ENCODE measurements around the gene SLC12A9. TPM values are rescaled to one million over a fixed set of nuclear protein-coding genes. Genes with fewer than 3 reads are reported as not detected.

SLC12A9 gene
- polyA plus RNA-seq, 5 donors = 25.7 to 48.3 (median 39.2) TPM

GRCh38 chr7:100860702-100861615, 8.4 kb downstream of the SLC12A9 start:
- DNase-seq = no peak

DNA sequence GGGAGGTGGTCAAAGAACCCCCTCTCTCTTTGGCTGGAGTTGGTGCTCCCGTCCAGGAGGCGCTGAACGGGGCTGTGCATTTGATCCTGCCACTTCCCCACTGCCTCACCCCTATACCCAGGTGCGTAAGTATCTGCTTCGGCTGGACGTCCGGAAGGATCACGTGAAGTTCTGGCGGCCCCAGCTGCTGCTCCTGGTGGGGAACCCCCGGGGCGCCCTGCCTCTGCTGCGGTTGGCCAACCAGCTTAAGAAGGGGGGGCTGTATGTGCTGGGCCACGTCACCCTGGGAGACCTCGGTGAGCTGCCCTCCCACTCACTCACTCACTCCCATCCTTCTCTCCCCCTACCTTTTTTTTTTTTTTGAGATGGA, 9.1 kb downstream of the SLC12A9 start:
- no peak for DNase-seq

- no peak for DNase-seq
Observed at GRCh38 chr7:100863406-100863950, 11.0 kb downstream of the SLC12A9 start.

DNA sequence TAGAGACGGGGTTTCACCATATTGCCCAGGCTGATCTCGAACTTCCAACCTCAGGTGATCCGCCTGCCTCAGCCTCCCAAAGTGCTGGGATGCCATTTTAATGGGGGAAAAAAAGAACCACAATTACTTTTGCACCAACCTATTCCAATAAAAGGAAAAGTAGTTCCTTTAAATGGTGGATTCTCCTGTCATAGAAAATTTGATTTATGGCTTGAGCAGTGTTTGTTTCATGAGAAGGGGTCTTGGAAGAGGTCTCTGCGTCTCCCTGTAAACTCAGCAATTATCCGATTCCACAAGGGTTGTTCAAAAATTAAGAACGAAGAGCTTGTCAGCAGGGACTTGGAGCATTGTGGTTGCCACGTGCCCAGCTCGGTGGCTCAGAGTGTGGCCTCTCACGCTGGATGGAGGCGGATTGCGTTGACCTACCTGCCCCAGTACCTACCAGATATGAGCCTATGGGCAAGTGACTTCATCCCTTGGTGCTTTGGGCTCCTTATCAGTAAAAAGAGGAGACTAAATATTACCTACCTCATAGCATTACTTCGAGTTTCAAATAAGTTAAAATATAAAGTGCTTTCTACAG, 11.8 kb downstream of the SLC12A9 start:
- DNase-seq = no peak

- DNase-seq = no peak
Observed at GRCh38 chr7:100865372-100865911, 12.9 kb downstream of the SLC12A9 start.

DNA sequence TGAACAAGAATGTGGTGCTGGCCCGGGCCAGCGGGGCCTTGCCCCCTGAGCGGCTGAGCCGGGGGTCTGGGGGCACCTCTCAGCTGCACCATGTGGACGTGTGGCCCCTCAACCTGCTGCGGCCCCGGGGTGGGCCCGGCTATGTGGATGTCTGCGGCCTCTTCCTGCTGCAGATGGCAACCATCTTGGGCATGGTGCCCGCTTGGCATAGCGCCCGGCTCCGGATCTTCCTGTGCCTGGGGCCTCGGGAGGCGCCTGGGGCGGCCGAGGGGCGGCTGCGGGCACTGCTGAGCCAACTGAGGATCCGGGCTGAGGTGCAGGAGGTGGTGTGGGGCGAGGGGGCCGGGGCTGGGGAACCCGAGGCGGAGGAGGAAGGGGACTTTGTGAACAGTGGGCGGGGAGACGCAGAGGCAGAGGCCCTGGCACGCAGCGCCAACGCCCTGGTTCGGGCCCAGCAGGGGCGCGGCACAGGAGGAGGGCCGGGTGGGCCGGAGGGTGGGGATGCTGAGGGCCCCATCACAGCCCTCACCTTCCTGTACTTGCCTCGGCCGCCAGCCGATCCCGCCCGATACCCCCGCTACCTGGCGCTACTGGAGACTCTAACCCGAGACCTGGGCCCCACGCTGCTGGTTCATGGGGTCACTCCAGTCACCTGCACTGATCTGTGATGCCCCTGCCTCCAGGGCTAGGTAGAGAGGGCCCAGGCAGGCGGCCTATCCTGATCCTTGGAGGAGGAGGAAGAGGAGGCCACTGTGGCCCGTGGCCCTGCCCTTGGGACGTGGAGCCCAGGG, 13.6 kb downstream of the SLC12A9 start:
- no peak for DNase-seq

DNA sequence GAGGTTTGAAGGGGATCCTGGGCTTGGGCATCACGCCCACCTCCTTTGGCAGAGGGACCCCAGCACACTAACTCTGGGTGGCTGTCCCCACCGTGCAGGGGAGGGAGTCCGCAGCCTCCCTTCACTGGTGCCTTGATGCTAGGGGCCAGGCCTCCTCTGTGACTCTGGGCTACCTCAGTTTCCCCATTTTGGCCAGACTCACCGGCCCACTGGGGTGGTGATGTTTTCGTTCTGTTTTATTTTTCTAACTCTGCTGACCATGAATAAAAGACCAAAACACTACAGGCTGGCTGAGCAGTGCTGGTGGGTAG, 14.2 kb downstream of the SLC12A9 start:
- no peak for DNase-seq

- DNase-seq = peak; percentile 95
Observed at GRCh38 chr7:100867040-100867775, 14.7 kb downstream of the SLC12A9 start, which contains the start of gene TRIP6. TRIP6 (plus strand) TSS chr7:100867387; CDS start chr7:100867498, 111 bp downstream.

- no peak for DNase-seq
Observed at GRCh38 chr7:100867776-100868485, 15.4 kb downstream of the SLC12A9 start.

DNA sequence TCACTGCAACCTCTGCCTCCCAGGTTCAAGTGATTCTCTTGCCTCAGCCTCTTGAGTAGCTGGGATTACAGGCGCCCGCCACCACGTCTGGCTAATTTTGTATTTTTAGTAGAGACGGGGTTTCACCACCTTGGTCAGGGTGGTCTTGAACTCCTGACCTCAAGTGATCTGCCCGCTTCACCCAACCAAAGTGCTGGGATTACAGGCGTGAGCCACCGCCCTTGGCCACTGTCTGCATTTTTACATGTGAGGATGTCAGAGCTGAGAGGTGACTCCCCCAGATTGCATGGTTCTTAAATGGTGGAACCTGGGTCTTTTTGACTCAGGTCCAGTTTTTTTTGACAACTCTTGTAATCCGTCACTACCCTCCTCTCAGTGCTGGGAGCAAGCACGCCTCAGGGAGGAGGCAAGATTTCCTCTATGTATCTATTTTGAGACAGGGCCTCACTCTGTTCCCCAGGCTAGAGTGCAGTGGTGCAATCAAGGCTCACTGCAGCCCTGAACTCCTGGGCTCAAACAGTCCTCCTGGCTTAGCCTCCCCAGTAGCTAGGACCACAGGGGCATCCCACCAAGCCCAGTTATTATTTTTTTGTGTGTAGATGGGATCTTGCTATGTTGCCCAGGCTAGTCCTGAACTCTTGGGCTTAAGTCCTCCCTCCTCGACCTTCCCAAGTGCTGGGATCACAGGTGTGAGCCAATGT, 21.2 kb downstream of the SLC12A9 start:
- no peak for DNase-seq

DNA sequence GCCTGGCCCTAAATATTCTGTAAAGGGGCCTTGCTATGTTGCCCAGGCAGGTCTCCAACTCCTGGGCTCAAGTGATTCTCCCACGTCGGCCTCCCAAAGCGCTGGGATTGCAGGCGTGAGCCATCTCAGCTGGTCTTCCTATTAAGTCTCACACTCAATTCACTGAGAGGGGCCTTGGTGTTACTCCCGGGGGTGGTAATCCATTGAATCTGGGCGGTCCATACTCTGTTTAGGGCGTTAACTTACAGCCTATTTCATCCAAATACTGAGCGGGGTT, 21.7 kb downstream of the SLC12A9 start:
- no peak for DNase-seq

DNA sequence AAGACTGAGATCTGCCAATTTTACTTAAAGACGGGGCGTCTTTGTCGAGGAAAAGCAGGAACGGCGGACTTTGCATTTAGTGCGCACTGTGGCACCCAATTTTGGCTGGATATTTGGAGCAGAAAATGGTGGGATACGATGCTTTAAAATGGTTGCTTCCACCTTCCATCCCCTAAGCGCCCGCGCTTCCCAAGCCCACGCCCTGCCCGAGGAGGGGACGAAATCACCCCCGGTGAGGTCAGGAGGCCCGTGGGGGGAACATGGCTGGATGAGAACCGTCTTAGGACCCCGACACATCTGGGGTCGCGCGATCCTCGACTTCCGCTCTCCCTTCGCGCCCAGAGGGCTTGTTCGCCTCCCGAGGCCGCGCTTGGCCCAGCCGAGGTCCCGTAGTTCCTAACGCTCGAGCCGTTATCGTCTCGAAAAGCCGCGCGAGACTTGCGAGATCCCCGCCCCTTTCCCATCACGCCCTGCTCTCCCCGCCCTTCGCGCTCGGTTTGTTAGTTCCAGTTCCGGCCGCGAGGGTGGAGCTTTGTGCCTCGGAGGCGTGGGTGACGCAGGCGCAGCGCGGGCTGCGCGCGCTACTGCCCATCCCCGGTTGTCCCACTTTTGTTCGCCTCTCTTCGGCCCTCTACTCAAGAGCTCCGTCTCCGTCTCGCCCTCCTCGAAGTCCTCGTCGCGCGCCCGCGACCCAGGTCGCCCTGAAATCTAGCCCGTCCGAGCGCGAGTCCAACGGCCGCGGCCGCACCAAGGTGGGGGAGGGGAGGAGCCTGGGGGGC, 22.3 kb downstream of the SLC12A9 start, which contains the start of gene SRRT:
TSS of gene SRRT (plus strand) at position 527 of the 779 bp plus-strand sequence. CDS start 488 bp downstream, outside the sequence.
- DNase-seq = peak; percentile 97 to 98

DNA sequence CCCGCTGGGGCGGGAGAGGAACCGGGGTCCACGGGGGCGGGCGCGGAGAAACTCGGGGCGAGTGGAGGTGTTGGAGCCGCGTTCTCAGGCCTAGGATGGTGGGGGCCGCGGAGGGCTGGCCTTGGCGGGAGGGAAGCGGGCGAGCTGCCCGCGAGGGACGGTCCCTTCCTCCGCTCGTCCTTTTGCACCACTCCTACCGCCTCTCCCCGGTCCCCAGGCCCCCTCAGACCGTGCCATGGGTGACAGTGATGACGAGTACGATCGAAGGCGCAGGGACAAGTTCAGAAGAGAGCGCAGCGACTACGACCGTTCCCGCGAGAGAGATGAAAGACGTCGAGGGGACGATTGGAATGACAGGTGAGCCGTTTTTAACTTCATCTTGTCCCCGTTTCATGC, 22.8 kb downstream of the SLC12A9 start:
- DNase-seq = no peak

DNA sequence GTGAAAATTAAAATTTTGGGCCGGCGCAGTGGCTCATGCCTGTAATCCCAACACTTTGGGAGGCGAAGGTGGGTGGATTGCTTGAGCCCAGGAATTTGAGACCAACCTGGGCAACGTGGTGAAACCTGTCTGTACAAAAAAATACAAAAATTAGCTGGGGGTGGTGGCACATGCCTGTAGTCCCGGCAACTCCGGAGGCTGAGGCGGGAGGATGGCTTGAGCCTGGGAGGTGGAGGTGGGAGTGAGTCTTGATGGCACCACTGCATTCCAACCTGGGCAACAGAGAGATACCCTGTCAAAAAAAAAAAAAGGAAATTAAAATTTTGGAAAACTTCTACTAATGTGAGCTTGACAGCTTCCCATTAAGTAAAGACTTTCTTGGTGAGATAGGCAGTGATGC, 25.5 kb downstream of the SLC12A9 start:
- DNase-seq = no peak

DNA sequence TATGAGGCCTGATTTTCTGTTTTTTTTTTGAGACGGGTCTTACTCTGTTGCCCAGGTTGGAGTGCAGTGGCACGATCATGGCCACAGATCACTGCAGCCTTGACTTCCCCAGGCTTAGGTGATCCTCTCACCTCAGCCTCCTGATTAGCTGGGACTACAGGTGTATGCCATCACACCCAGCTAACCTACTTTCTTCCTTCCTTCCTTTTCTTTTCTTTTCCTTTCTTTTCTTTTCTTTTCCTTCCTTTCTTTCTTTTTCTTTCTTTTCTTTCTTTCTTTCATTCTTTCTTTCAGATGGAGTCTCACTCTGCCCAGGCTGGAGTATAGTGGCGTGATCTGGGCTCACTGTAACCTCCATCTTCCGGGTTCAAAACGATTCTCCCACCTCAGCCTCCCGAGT, 26.2 kb downstream of the SLC12A9 start:
- no peak for DNase-seq

DNA sequence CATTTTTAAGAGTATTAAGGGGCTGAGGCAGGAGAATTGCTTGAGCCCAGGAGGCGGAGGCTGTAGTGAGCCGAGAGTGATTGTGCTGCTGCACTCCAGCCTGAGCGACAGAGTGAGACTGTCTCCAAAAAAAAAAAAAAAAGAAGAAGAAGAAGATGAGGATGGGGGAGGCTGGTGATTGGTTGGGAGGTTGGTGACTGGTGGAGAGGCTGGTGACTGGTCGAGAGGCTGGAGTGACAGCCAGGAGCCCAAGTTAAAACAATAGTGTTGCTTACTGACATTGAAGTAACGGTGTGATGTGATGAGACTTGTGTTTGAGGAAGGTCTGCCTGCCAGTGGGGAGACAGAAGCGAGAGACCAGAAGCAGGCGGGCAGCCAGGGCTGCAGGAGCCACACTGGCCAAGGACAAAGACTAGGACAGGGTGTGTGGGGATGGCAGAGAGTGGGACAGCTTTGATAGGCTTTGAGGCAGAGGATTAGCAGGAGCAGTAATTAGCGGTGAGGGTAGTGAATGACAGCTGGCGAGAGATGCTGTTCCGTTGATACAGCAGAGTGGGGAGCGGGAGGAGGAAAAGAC, 27.3 kb downstream of the SLC12A9 start:
- no peak for DNase-seq

DNA sequence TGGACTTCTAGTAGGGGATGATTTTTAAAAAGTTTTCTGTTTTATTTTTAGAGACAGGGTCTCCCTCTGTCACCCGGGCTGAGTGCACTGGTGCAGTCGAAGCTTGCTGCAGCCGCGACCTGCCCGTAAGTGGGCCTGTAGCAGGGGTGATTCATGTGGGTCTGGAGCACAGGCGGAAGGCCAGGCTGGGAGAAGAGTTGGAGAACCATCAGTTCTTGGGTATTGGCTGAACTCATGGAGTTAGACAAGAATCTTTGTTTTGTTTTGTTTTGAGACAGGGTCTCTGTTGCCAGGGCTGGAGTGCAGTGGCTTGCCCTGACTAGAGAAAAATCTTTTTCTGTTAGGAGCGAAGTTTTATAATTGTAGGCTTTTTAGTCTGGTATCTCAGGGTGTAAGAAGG, 28.1 kb downstream of the SLC12A9 start:
- DNase-seq = no peak

- DNase-seq = no peak
Observed at GRCh38 chr7:100881136-100881535, 28.6 kb downstream of the SLC12A9 start.

- no peak for DNase-seq
Observed at GRCh38 chr7:100882201-100882600, 29.7 kb downstream of the SLC12A9 start.
